ENCODE measurements around the gene PTPRR. TPM values are rescaled to one million over a fixed set of nuclear protein-coding genes. Genes with fewer than 3 reads are reported as not detected.

Gene PTPRR
- total RNA-seq, 1 donor: not detected

DNA sequence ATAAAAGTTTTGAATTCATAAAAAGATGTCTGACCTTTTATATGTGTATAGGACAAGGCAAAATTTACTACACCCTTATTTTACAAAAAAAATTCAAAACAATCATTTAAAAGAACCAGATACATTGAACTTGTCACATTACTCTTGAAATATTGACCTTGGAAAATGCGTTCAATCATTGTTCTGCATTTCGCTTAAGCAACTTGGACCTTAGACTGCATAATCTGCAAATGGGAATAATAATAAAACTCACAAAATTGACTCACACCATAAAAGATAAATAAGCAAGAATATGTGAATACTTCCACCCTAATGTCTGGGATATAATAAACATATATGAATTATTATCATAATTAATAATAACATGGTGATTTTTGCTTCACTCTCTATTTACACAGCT, 213.9 kb downstream of the PTPRR start:
- no peak for DNase-seq (ENCODE audit: low read depth)
- no peak overlapping the region for H3K4me3 ChIP-seq (ENCODE audit: low read depth, low read length)
- TF ChIP-seq, protein P1, sequence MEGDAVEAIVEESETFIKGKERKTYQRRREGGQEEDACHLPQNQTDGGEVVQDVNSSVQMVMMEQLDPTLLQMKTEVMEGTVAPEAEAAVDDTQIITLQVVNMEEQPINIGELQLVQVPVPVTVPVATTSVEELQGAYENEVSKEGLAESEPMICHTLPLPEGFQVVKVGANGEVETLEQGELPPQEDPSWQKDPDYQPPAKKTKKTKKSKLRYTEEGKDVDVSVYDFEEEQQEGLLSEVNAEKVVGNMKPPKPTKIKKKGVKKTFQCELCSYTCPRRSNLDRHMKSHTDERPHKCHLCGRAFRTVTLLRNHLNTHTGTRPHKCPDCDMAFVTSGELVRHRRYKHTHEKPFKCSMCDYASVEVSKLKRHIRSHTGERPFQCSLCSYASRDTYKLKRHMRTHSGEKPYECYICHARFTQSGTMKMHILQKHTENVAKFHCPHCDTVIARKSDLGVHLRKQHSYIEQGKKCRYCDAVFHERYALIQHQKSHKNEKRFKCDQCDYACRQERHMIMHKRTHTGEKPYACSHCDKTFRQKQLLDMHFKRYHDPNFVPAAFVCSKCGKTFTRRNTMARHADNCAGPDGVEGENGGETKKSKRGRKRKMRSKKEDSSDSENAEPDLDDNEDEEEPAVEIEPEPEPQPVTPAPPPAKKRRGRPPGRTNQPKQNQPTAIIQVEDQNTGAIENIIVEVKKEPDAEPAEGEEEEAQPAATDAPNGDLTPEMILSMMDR (IDR thresholded peaks at IDR 0.05; ENCODE audit: insufficient read depth, low read depth, low read length): no peak

DNA sequence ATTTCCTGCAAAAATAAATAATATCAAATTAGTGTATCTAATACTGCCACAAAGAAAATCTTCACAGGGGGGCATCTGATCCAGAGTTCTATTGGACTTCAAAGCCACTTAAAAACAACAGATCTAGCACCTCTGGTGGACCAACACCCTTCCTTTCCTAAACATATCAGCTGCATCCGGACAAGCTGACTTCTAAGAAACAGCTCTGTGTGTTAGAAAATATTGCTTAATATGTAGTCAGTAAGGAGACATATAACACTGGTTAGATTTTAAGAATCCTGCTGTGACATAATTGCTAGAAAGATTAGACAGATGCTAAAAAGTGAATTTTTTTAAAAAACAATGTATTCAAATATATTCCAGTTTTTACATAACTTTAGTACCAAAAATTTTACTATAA, 222.2 kb downstream of the PTPRR start:
- TF ChIP-seq, protein P1 (IDR thresholded peaks at IDR 0.05; ENCODE audit: insufficient read depth, low read depth, low read length): no peak
- no peak for DNase-seq (ENCODE audit: low read depth)
- H3K4me3 ChIP-seq (ENCODE audit: low read depth, low read length): no peak overlapping the region

DNA sequence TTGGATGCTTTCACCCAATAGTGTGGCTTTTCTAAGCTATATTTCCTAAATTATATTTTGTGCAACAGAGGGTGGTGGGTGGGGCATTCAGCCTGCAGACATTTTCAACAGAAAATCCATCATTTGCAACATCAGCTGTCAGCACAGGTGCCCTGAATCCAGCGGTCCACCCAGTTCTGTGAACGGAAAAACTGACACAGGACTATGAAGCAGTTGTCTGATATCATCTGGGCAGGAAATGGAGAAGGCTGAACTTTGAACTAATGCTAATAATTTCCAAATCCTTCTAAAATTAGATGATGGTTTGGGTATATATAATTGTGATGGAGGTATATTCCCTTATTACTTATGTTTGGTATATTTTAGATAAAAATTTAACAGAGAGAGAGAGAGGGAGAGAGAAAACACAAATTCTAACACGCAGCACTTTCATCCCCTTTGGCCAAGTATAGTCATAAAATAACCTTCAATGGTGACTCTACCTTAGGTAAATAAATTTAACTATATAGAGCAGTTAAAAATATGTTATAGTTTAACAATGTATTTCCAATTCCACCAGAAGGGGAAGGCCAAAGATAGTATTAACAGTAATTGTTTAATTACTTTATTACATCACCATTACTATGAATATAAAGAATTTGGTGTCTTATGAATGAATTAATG, 225.0 kb downstream of the PTPRR start:
- DNase-seq (ENCODE audit: low read depth): no peak
- no peak overlapping the region for H3K4me3 ChIP-seq (ENCODE audit: low read depth, low read length)
- TF ChIP-seq, protein P1 (IDR thresholded peaks at IDR 0.05; ENCODE audit: insufficient read depth, low read depth, low read length): no peak

DNA sequence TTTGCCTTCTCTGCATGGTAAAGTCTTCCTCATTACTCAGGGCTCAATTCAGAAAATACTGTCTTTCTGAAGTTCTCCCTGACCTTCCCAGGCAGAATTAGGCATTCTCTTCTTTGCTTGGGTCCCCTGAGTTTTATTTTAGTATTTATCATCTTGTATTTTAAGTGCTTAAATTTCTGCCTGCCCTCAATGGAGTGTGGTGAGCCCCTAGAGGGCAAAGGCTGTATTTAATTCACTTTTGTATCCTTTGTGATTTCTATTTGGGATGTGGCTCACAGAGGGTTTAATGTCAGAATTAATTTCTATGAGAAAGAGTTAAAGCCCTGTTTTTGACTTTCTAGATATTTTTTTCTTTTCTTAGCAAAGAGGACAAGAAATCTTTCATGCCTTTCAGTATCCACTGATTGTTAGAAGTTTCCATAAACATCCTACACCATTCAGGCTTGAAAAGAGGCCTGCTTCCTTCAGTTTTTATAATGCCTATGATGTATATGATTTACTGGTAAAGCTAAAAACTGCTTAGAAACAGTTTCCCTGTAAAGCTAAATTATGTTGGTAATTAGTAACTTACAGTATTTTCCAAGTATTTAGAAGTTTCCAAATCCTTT, 227.8 kb downstream of the PTPRR start:
- no peak overlapping the region for H3K4me3 ChIP-seq (ENCODE audit: low read depth, low read length)
- TF ChIP-seq, protein P1 (IDR thresholded peaks at IDR 0.05; ENCODE audit: insufficient read depth, low read depth, low read length): peak; percentile 50
- peak; percentile 4 for DNase-seq (ENCODE audit: low read depth)

DNA sequence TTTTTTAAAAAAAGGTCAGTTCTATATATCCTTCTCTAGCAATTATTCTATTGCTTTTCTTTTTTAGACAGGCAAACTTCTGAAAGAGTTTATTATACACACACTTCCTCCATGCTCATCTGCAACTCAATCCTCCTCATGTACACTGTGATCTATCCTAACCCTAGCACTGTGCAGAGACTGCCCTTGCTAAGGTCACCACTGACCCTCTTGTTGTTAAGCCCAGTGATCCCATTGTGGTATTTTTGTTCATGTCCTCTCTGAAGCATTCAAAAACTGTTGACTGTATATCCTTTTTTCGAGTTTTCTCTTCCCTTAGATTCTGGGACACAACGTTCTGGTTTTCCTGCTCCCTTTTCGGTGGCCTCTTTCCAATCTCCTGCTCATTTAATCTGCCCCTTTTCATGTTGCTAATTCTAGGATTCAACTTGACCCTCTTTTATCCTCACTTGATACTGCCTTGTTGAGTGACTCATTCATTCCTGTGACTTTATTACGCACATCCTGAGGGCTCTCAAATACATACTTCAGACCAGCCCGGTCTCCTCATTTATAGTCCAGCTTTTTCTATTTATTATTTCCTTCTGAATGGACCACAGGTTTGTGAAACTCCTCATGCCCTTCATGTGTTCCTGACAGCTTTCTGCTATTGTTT, 229.4 kb downstream of the PTPRR start:
- TF ChIP-seq, protein P1 (IDR thresholded peaks at IDR 0.05; ENCODE audit: insufficient read depth, low read depth, low read length): no peak
- DNase-seq (ENCODE audit: low read depth): peak; percentile 59
- no peak overlapping the region for H3K4me3 ChIP-seq (ENCODE audit: low read depth, low read length)

DNA sequence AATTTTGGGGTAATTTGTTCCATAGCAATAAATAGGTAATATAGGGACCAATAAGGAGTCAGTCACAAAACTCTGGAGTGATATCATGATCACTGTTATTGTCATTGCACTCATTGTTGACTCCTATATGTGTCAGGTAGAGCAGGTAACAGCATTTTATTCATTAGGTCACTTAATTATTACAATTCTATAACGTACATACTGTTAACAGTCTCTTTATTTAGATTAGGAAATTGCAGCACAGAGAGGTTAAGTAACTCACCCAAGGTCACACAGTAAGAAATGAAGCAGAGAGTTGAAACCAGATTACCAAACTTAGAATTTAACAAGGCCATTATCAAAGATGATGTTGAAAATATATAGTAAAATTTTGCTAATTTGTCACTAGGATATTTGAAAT, 233.6 kb downstream of the PTPRR start:
- no peak for DNase-seq (ENCODE audit: low read depth)
- TF ChIP-seq, protein P1 (IDR thresholded peaks at IDR 0.05; ENCODE audit: insufficient read depth, low read depth, low read length): no peak
- no peak overlapping the region for H3K4me3 ChIP-seq (ENCODE audit: low read depth, low read length)

All from fibroblast of villous mesenchyme (primary cell).